NCI-H2171 (cell line): ENCODE data around the gene COTL1.

ENCODE experiments used
- DNase-seq: peaks from one replicate; lab custom pipeline; 2025; lab: John Stamatoyannopoulos, UW

COTL1 gene

DNA sequence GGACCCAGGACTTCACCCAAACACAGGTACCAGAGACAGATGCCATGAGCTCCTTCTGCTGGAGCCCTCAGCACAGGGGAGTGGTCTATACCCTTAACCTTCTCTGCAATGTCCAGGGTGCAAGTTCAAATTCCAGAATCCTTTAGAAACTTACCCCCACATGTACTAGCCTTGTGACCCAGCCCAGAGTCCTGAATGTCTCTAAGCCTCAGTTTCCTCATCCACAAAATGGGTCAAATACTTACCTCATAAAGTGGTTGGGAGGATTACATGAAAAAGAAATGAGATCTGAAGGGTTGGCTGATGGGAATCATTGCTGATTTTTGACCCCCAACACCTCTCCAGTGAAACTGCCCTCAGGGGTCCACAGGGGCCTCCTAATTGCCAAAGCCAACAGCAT is 21.7 kb downstream of the COTL1 start:
- DNase-seq: no peak

DNA sequence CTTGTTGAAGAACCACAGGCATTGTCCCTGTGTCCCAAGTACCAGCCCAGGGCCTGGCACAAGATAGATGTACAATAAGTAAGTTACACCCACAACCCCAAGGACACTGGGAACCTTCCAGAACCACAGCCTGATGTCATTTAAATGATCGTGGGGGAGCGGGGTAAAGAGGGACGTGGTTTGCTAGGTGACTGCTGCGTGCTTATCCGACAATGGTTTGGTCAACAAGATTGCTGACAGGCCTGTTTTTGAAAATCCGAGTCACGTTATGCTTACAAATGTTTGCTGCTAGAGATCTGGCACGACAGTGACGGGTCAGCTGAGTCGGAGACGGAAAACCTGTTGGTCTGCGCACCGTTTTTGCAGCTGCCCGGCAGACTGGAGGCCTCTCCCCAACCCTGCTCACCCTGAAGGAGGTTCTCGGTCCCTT is 22.8 kb downstream of the COTL1 start:
- DNase-seq: no peak

- no peak for DNase-seq
Measured at GRCh38 chr16:84594725-84595038, 23.2 kb downstream of the COTL1 start.

DNA sequence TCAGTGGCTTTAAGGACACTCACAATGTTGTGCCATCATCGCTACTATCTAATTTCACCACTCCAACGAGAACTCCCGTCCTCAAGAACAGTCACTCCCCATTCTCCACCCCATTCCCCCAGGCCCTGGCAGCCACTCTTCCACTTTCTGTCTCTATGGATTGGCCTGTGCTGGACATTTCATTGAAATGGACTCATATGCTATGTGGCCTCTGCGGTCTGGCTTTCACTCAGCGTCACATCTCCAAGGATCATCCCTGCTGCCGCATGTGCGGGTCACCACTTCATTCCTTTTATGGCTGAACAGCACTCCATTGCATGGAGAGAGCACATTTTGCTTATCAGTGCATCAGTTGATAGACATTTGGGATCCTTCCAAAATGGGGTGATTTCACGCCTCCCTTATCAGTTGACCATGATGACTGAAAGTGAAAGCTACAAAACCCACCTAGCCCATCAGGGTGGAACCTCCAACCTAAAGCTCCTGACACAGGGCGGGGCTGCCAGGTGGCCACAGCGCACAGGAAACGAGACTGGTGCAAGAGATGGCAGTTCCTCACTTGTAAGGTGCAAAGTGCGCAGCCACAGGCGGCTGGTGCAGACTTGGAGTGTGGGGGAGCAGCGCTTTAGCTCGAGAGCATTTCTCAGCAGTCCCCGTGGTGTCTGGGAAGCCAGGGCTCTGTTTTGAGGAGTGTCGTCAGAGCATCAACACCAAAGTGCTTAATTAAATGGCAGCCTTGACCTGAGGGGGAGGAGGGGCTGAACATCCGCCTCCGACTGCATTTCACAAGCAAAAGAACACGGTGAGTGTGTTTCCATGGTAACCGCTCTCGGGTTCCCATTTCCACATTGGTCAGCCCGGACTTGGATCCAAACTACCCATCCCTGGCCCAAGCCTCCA is 23.8 kb downstream of the COTL1 start:
- no peak for DNase-seq

DNA sequence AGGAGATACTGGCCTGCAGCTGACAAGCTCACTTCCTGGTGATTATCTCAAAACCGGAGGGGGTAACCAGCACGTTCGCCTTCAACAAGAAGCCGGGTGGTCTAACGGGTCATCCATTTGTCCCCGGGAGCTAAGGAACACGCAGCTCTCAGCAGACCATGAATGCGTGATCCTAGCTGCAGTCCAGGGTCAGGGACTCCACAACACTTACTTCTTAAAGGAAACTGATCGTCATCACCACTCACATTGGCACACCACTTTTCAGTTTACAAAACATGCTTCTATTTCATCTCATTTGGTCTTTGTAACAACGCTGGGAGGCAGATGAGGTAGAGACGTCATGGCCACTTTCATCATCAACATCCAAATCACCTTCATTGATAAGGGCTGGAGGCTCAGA is 25.2 kb downstream of the COTL1 start:
- no peak for DNase-seq

DNA sequence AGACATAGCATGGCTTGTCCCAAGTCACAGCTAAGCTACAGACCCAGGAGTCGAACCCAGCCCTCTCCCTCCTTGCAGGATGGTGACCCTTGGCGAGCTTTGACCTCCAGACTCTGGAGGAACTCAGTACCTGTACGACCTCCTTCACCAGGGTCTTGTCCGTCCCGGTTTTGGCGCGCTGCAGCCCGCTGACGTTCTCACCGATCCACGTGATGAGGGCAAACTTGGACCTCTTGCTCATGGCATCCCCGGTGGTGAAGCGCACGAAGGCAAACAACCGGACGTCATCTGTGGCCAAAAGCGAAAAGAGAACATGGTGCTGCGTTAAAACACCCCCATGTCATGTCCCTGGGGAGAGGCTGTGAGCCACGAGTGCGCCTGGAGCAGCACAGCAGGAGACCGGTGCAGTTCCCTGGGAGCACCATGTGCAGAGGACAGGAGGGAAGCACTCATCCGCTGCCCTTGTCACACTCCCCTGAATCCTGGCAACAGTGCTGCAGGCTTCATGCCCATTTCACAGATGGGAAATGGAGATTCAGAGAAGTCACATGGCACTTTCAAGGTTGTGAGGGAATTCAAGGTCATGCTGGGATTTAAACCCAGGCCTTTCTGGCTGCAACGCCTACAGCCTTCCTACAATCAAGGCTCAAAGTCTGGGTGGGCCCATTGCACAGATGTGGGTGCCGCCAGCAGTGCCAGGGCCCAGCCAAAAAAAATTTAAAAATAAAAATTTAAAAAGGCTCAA is 27.7 kb downstream of the COTL1 start:
- no peak for DNase-seq

DNA sequence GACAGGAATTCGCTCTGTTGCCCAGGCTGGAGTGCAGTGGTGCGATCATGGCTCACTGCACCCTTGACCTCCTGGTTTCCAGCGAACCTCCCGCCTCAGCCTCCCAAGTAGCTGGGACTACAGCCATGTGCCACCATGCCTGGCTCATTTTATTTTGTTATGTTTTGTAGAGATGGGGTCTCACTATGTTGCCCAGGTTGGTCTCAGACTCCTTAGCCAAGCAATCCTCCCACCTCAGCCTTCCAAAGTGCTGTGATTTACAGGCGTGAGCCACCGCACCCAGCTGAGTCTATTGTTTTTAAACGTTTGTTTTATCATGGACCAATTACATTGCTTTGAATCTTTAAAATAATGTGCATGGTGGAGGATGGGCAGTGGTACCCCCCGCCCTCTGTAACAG is 28.9 kb downstream of the COTL1 start:
- DNase-seq: no peak

DNA sequence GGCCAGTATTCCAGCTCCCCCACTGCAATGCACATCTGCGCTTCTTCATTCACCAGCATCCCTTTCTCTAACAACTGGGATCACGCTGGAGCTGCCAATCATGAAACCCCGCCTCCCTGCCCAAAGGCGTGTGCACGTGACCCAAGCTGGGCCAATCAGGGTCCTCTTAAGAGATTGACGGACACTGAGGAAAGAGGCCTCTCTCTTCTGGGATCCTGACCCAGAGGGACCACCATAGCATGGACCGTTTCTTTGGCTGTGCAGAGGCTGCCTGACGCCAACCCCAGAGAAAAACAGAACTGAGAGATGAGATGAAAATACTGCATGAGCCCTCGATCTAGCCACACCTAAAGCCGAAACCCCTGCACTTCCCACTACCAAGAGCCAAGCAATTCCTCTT is 32.0 kb downstream of the COTL1 start:
- no peak for DNase-seq

DNA sequence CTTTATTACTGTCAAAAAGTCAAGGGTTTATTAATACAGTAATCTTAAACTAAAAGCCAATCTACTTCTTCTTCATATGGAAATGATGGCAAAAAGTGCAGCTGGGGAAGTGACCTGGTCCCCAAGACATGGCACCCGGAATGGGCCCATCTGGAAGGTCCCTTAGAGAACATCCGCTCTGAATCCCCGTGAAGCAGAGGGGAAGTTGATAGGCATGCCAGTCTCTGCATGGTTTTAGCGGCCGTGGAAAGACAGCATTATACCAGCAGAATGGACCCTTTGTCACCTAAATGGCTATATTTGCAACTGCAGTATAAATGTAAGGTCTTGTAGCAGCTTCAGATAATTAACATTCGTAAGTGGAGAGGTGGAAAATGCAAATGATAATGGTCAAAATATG is 32.4 kb downstream of the COTL1 start:
- no peak for DNase-seq

DNA sequence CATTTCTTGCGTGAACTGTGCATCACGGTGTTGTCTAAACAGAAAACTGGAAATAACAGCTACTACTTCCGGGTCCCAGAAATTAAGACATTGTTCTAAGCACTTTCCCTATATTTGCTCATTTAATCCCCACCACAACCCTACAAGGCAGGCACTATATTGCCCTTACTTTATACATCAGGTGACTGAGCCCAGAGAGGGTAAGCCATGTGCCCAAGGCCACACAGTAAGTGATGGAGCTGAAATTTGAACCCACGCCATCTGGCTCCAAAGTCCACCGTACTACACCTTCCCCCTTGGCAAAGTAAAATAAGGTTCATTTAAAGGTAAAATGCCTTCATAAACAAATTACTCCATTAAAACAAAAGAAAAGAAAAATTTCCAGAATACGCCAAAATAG is 33.2 kb downstream of the COTL1 start:
- DNase-seq: no peak

GRCh38 chr16:84583995-84584394 is 33.9 kb downstream of the COTL1 start:
- DNase-seq: no peak

DNA sequence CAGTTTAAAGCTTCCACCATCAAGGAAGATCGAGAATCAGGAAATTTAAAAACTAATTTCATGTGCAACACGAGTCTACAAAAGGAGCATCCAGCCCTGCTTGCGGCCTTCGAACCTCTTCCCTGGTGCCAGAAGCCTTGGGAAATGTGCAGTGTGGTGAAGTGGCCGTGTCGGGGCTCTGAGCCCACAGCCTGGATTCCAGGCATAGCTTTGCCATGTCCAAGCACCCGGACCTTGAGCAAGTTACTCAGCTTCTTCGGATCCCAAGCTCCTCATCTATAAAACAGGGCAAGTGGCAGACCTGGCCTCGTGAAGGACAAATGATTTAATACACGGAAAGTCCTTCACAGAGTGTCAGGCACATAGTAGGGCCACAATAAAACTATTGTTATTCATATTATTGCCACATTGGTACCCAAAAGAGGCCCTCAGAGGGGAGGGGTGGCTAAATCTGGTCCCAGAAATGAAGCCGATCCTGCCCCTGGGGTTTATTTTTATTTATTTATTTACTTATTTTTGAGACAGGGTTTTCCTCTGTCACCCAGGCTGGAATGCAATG is 34.8 kb downstream of the COTL1 start:
- no peak for DNase-seq

GRCh38 chr16:84581158-84581557 is 36.7 kb downstream of the COTL1 start:
- DNase-seq: no peak

DNA sequence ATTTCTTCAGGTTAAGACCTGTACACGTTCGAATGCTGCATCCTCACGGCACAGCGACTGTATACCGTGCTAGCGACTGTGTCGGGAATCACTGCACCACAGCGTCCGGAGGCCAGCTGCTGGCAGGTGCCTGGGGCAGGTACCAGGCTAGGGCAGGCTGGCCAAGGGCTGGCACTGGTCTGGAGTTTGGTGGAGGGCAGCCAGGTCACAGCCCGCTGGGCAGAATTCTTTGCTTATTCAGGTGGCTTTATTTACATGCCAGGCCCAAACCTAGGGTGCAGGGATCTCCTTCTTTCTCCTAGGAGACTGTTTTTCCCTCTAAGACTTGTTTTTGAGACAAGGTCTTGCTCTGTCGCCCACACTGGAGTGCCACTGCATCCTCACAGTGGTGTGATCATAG is 37.9 kb downstream of the COTL1 start:
- DNase-seq: no peak

DNA sequence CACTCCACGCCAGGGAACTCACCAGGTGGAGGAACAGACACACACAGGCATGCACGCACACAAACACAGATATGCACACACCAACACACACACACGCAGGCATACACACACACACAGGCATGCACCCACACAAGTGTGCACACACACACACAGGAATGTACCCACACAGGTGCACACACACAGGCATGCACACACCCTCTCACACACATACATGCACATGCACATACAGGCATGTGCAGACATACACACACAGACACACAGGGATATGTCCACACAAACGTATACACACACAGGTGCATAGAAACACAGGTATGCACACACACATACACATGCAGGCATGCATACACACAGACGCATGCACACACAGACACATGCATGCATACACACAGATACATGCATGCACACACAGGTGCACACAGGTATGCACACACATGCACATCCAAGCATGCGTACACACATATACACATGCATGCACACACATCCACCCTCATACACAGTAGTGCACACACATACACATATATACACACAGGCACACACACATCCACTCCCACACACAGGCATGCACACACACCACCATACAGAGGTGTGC is 39.2 kb downstream of the COTL1 start:
- no peak for DNase-seq

DNA sequence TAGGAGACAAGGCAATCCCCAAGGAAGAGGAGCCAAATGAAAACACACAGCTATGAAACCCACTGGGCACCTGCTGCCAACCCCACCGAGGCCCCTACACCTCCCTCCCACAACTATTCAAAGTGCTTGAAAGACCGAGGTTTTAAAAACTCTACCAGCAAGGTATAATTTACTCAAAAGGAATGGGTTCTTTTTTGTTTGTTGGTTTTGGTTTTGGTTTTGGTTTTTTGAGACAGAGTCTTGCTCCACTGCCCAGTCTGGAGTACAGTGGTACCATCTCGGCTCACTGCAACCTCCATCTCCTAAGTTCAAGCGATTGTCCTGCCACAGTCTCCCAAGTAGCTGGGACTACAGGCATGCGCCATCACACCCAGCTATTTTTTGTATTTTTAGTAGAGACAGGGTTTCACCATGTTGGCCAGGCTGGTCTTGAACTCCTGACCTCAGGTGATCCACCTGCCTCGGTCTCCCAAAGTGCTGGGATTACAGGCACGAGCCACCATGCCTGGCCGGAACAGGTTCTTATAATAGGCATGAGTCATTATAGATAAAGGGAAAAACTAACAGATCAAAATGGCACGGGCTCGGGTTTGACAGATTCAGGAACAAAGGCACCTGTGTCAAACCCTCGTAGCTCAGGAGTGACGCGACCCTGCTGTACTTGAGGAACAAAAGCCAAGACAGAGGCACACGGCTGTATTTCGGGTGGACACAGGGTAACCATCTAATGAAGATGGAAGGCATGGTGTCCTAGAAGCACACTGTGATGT is 40.7 kb downstream of the COTL1 start:
- no peak for DNase-seq

- DNase-seq: no peak
Measured at GRCh38 chr16:84575914-84576313, 42.0 kb downstream of the COTL1 start.

GRCh38 chr16:84574191-84574590 is 43.7 kb downstream of the COTL1 start:
- DNase-seq: peak; percentile 76

GRCh38 chr16:84572096-84572495 is 45.8 kb downstream of the COTL1 start:
- DNase-seq: no peak

- DNase-seq: no peak
Measured at GRCh38 chr16:84571506-84571905, 46.4 kb downstream of the COTL1 start.

DNA sequence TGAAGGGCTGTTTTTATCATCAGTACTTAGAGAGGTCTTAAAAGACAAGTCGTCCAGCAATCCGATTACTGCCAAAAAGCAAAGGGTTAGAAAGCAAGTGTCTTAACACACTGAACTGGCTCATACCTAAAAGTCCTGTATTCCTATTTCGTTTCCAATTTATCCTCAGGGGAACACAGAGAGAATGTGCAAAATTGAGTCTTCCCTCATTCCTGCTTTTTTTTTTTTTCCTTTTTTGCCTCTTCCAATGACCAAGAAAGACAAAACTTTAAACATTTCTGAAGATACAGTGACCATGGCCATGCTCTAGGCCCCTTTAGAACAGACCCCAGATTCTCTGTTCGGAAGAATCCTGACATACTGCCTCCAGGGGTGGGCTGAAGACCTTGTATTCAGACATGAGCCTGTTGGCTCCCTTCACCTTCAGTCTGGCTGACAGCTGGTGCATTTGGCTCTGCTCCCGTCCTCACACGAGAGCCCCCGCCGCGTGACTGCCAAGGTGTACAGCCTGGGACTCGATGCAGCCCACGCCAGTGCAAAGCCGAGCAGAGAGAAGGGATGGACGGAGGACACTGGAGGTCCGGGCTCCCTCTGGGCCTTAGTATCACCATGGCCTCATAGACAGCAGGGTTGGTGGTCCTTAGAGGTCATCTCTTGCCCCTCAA is 47.0 kb downstream of the COTL1 start:
- DNase-seq: peak; percentile 88
